ACHN (cell line): ENCODE results near the gene CORO2B.
A peak's percentile ranks its signal among the peaks of the same experiment; 100 is the strongest.

Experiments
- DNase-seq: peaks from one replicate; pipeline ENCODE4 v3.0.0-alpha.2; 2015
- in situ Hi-C: cut with HindIII; loops from 2 replicates; pipeline ENCODE4 v1.10.0; 2017; ENCODE audit warnings: low sequenced_read_pairs, low pct_ligation_motif_present, low pct_unique_long_range_greater_than_20kb

Gene CORO2B

DNA sequence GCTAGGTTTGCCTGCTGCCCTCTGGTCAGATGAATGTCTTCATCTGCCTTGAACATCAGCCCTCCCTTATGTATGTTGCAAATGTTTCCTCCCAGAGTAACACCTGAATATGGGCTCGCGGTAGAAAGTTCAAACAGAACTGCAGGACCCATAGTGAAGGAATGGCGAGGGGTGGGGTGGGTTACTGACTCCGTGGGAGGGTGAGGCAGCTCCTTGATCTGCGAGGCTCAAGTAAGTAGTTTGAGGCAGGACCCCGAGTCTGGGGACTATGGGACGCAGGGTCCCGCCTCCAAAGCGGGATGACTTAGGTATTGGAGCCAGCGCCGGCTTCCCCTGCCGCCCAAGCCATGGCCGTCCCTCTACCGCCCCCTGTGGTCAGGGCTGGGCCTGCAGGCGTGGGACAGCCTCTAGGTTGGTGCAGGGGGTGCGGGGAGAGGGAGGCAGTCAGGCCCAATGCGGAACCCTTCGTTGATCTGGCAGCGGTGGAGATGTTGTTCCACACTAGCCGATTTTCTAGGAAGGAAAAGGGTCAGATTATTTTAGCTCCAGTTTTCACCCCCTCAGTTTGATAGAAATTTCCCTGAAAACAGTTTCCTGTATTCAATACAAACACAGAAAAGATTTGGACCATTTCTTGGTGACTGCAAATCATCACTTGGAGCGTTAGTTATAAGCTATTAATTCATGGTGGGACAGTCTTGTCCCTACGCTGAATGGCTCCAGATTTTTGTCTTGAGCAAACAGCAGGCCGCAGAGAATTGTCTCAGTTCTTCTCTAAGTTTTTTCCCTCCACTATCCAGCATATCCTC lies 72.3 kb downstream of the CORO2B start:
- in situ Hi-C loops, result no loop called here
- peak; percentile 27 for DNase-seq

DNA sequence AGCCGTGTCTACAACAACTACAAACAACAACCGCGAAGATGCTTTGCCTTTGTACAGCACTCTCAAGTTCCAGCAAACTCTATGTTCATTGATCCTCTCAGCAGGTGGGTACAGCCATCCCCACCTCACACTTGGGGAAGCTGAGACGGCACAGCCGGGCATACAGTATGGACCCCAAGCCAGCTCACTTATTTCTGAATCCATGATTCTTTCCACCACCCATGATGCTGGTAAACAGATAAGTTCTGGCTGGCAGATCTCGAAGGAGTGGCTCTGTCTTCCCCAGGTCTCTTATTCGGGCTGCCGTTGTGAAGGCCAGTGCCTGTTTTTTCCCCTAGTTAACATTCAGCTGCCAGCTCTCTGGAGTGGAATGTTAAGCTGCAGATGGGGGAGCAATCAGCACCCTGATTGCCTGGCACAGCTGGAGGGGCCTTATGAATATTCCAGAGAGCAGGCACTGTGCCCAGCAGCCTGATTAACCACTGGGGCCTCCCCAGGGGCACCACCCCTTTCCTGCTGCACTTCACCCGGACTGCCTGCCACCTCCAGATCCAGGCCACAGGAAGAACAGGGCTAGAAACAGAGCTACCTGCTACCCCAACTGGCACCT lies 73.2 kb downstream of the CORO2B start:
- DNase-seq, result no peak

DNA sequence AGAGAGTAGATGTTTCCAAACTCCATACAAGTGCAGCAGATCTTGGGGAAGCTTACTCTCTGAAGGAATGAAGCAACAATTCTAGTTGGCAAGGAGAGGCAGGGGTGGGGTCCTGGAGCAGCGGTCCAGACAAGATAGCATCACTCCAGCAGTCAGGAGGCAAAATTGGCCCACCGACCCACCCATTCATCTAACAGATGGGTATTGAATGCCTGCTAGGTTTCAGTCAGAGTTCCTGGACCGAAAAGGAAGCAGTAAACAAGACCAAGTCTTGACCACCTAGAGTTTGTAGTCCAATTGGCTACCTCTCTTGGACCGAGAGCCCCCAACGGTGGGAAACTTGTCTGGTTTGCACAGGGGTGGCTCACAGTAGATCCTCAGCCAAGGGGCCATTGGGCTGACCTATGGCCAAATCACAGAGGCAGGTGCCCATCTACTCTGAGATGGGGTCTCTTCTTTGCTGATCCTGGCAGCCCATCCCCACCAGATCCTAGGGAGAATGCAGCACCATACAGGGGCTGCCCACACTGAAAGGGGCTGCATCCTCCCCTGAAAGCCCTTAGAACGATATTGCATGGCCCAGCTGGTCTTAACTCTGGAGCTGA lies 74.3 kb downstream of the CORO2B start:
- DNase-seq, result no peak
- in situ Hi-C loops, result no loop called here

More for the DNA sequence above, 73.2 kb downstream of the CORO2B start:
- in situ Hi-C loops, result no loop called here

DNA sequence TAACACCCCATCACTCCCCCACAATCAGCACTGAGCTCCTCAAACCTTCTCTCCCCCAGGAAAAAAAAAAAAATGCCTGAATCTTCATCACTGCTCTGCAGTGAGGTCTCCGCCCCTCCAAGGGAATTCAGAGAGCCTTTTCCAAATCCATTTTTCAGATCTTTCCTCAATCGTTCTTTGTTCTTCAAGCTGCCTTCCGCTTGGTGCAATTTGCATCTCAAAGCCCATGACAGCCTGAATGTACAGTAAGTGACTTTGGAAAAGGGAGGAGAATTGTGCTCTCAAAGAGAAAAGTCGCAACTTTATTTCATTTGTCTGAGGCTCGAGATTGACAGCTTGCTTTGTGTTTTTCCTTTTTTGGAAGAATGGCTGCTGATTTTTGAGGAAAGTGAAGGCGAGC lies 75.0 kb downstream of the CORO2B start:
- DNase-seq, result no peak
- in situ Hi-C loops, result no loop called here

DNA sequence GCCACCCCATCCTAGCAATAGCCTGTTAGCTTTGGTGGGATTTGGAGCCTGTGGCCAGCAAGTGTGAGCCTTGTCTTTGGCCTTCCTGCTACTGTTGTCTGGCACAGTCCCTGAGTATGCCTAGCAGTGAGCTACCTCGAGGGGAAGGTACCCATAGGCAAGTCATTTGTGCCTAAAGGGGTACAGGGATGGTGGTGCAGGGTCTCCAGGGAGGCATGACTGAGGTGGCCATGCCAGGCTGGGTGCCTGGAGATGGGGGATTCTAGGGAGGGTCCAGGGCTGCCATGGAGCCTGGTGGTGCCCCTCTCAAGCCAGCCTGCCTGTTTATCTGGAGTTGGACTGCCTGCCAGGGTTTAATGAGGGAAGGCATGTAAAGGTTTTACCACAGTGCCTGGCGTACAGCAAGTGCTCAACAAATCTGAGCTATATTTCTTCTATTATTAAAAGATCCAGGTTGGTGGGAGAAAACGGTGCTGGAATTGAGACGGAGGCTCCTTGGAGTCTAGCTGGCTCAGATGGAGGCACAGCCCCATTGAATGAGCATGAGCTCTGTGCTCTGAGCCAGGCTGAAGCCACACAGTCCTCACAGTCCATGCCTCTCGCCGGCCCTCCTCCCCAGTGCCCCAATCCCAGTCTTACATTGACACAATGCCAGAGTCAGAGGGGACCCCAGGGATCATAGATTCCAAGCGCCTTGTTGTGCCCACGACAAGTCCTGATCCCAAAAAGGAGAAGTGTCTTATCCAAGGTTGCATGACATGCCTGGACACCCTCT lies 76.2 kb downstream of the CORO2B start:
- no peak for DNase-seq
- in situ Hi-C loops, result no loop called here

DNA sequence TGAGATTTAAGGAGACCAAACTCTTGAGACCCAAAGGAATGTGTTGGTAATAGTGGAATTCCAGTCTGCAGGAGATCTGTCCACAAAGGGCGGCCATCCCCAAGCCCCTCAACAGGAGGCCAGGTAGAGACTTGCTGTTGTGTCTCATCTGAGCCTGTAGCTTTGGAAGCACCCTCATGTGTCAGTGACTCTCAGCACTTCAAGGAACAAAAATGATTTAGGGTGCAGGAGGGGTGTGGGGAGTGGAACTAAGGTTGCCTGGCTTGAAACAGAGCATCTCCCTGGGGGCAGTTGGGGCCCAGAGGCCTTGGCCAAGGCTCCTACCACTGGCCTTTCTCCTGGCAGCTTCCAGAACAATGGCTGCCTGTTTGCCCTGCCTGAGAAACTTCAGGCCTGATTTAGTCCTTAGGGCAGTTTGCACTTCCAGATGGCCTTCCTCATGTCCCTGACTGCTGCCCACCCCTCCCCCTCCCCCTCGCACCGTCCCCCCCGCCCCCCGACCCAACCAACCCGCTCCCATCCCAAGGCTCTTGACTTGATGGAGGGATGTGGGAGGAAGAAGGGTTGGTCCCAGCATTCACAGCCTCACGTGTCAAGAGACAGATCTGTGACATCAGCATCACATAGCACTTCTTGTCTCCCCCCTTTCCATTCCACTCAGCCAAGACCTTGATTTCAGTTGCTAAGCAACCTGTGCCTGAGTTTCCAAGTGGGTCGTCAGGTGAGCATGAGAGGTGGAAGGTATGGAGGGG lies 77.1 kb downstream of the CORO2B start:
- in situ Hi-C loops, result no loop called here
- DNase-seq, result no peak

DNA sequence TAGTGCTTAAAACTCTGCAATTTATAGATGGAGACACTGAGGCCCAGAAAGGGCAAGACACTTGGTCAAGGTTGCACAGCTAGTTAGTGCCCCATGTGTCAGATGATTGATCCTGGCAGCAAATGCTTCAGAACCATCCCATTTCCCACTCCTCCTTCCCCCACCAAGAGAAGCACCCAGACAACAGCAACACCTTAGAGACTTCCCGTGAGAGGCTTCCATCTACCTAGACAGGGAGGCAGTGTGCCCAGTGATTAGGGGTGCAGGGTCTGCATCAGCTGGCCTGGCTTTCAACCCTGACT lies 77.6 kb downstream of the CORO2B start:
- in situ Hi-C loops, result no loop called here

DNA sequence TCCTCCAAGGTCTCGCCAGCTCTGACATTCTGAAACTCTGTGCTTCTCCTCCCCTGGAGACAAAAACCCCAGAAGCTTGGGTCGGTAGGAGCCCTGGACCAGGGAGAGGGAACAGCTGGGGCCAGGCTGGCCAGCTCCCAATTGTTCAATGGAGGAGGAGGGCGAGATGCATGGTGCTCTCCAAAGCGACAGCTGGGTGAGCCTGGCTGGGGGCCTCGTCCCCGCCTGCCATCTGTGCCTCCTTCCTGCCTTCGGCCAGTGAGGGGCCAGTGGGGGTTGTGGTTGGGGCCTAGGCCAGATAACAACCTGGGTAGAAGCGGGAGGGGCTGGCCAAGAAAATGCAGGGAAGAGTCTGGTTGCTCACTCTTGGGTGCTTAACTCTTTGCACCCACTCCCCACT lies 79.4 kb downstream of the CORO2B start:
- in situ Hi-C loops, result no loop called here
- no peak for DNase-seq

More for the DNA sequence above, 77.6 kb downstream of the CORO2B start:
- no peak for DNase-seq

DNA sequence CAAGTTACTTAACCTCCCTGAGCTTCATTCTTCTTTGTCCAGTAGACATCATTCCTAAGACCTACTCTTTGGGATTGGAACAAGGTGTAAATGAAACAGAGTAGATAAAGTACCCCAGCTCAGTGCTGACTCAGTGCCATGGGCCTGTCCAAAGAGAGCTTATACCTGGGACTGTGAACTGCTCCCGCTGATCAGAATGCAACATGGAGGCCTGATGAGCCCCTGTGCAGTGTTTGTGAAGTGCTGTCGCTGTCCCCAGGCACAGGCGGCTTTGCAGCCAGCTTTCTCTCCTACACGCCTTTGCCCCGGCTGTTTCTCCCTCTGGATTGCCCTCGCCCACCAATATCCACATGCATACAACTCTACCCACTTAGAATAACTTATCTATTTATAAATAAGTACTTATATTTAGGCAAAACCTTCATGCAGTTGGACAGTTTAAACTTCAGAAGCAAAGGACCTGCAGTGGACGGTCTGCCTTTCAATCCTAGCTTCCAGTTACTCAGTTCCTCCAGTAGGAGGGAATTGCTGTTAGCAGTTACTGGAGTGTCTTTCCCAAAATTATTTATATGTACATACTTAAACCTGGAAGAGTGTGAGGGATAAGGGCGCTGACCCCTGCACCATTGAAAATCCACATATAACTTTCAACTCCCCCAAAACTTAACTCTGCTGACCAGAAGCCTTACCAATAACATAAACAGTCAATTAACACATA lies 80.0 kb downstream of the CORO2B start:
- no peak for DNase-seq
- in situ Hi-C loops, result no loop called here

DNA sequence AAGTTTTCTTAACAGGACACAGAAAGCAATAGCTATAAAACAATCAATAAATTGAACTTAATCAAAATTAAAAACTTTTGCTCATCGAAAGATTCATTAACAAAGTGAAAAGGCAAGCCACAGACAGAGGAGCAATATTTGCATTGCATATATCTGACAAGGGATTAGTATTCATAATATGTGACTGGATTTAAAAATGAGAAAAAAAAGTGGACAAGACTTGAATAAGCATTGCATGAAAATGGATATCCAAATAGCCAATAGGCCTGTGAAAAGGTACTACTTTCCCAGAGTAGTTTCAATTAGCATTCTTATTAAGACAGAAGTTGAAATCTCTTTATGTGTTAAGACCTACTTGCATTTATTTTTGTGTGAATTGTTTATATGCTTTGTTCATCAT lies 84.7 kb downstream of the CORO2B start:
- DNase-seq, result no peak
- in situ Hi-C loops, result no loop called here

DNA sequence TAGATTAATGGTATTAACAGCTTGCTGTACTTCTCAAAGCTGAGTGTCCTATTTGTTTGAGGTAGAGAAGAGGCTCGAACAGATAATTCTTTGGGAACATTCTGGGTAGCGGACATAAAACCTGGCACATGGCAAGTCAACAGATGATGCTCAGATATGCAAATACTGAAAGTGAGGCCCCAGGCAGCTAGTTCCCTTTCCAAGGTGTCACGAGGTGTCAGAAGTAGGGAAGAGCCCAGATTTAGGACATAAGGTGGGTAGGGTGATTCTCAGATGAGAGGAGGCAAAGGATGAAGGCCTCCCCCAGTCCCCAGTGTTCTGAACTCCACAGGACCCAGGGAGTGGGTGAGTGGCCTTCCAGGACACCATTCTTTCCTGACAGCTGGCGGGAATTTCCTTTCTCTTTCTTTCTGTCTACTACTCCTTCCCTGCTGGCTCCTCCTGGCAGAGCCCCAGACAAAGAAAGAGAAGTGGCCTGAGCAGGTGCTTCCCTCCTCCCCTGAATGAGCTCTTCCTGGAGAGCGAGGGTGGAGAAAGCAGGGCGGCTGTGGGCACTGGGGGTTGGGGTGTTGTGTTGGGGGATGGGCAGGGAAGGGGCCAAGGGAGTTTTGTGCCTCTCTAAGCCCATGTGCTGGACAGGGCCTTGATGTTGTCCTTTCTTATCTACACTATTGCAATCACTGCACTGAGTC lies 87.5 kb downstream of the CORO2B start:
- no peak for DNase-seq
- in situ Hi-C loops, result no loop called here

DNA sequence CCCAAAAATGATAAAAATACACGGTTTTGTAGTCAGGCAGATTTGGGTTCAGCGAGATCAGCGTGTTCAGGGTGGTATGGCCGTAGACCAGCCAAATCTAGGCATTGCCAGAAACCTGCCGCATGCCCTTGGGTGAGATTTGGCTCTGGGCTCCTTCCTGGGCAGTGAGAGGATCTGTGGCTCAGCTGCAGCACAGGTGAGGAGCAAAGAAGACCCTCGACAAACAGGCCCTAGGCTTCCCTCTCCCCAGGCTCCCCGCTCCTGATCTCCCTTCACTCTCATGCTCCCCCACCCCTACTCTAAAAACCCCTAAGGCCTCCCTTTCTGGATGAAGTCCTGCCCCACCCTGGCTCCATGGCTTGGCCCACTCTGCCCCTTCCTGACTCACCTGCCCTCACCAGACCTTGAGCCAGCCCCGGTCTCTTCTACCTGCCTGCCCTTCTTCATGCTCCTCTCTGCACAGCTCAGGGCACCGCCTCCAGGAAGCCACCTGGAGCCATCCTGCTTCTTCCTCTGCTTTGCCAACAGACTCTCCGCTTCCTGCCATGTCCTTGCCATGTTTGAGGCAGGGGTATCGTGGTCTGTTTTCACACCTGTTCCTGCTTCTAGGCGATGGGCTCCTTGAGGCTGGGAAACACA lies 88.1 kb downstream of the CORO2B start:
- in situ Hi-C loops, result no loop called here
- DNase-seq, result no peak

DNA sequence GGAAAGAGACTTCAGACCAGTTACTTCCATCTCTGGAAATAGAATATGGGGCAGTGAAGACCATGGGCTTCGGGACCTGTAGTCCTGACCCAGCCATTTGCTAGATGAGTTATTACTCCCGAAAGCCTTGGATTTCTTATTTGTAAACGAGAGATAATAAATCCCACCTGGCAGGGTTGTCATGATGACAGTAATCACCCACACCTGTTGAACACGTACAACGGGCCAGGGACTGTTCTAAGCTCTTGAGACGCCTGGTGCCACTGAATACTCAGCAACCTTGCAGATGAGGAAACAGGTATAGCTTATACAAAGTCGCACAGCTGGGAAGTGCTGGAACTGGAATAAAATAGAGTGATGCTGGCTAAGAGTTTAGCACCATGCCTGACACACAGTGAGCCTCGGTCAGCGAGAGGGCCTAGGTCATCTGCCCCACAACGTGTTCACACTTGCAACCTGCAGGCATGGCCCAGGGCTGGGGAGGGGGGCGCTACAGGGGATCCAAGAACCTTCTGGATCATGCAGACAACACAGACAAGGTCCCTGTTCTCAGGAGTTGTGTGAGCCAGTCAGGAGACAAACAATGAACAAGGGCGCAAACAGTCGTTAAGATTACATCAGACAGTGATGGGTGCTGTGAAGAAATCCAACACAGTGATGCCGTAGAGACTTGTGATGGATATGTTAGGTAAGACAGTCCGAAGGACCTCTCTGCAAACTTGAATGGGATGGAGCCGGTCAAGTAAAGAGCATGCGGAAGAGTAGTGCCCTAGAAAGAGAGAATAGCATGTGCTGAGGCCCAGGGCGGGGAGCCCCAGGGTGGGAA lies 89.2 kb downstream of the CORO2B start:
- no peak for DNase-seq
- in situ Hi-C loops, result no loop called here

DNA sequence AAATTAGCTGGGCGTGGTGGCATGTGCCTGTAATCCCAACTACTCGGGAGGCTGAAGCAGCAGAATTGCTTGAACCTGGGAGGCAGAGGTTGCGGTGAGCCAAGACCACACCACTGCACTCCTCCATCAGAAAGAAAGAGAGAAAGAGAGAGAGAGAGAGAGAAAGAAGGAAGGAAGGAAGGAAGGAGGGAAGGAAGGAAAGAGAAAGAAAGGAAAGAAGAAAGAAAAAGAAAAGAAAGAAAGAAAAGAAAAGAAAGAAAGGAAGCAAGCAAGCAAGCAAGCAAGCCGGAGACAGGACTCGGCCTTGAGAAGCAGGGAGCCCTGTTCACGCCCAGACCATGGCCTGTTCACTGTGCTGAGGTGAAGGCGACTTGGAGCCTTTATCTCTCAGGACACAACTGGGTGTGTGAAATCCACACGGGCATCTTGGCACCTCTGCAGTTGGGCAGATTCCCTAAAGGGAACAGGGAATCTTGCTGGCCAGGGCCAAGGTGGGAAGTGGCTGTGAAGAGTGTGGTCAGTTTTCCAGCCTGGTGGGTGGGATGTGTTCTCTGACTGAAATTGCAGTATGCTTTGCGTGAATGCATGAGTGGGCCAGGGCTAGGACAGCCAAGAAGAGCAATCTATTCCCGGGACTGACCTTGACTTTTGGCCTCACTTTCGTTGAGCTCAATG lies 90.3 kb downstream of the CORO2B start:
- in situ Hi-C loops, result no loop called here
- no peak for DNase-seq

DNA sequence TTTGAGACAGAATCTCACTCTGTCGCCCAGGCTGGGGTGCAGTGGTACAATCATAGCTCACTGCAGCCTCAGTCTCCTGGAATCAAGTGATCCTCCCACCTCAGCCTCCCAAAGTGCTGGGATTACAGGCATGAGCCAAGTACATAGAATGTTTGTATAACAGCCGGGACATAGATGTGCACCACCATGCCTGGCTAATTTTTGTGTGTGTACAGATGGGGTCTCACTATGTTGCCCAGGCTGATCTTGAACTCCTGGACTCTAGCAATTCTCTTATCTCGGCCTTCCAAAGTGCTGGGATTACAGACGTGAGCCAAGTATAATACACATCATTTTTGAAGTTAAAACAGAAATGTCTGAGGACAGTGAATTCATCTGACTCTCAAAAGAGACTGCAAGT lies 93.5 kb downstream of the CORO2B start:
- in situ Hi-C loops, result no loop called here

DNA sequence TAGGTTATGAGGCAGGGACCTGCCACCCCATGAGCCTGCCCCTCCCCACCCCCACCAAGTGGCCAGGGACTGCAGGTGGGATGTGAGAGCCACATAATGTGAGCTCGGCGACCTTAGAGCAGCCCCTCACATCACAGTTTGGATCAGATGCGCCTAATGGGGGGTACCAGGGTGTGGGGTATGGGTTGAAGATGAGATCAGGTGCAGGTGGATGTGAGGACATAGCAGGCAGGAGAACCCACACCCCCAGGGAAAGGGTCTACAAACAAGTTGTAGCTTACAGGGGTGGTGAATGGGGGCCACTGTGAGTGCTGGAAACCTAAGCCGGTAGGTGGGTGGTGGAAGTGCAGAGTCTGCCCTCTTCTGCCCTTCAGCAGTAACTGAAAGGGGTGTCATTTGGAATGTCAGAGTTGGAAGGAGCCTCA lies 94.0 kb downstream of the CORO2B start:
- DNase-seq, result peak; percentile 10
- in situ Hi-C loops, result no loop called here

More for the DNA sequence above, 93.5 kb downstream of the CORO2B start:
- no peak for DNase-seq
